ENCODE measurements around the gene IL19. TPM values are rescaled to one million over a fixed set of nuclear protein-coding genes. Genes with fewer than 3 reads are reported as not detected.

IL19 gene
- total and polyA plus RNA-seq, 2 of the 13 experiments (the other 11 are each of a cell fraction or from before 2014, with no cell fraction given) = not detected

DNA sequence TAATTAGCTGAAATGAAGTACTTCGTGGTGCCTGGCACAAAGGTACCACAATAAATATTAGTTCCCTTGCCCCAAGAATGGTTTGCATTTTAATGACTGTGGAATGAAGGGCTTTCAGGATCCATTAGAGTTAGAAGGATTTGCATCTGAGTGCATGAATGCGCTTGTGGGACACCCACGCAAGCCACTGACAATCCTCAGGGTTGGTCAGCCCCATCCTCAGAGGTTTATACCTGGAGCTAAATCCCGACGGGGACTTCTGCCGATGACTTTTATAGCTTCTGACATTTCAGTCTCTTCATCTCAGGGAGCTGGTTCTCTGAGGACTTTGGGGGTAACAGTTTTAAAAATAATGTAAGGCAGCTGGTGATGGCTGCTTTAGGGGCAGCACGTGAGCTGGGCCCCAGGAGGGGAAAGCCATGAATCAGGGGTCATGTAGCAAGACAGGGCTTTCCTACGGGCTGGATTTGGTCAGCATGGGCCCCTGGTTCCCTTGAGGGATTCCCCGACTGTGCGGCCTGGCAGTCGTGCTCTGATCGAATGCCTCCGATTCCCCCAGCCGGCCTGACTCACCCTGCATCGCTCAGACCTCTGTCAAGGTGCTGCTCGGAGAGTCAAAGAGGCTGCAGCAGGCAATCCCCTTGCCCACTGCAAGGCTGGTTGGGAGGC lies 22.5 kb downstream of the IL19 start (continued):
- TF ChIP-seq, protein P1, sequence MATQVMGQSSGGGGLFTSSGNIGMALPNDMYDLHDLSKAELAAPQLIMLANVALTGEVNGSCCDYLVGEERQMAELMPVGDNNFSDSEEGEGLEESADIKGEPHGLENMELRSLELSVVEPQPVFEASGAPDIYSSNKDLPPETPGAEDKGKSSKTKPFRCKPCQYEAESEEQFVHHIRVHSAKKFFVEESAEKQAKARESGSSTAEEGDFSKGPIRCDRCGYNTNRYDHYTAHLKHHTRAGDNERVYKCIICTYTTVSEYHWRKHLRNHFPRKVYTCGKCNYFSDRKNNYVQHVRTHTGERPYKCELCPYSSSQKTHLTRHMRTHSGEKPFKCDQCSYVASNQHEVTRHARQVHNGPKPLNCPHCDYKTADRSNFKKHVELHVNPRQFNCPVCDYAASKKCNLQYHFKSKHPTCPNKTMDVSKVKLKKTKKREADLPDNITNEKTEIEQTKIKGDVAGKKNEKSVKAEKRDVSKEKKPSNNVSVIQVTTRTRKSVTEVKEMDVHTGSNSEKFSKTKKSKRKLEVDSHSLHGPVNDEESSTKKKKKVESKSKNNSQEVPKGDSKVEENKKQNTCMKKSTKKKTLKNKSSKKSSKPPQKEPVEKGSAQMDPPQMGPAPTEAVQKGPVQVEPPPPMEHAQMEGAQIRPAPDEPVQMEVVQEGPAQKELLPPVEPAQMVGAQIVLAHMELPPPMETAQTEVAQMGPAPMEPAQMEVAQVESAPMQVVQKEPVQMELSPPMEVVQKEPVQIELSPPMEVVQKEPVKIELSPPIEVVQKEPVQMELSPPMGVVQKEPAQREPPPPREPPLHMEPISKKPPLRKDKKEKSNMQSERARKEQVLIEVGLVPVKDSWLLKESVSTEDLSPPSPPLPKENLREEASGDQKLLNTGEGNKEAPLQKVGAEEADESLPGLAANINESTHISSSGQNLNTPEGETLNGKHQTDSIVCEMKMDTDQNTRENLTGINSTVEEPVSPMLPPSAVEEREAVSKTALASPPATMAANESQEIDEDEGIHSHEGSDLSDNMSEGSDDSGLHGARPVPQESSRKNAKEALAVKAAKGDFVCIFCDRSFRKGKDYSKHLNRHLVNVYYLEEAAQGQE (IDR thresholded peaks at IDR 0.05; ENCODE audit: borderline replicate concordance in 1 of 2, low read depth in 1 of 2, low read length in 2 of 2) = no peak
- no peak for TF ChIP-seq ZNF75D (CRISPR knock-in tag; IDR thresholded peaks at IDR 0.05; ENCODE audit: borderline replicate concordance)
- TF ChIP-seq ARNTL (CRISPR knock-in tag; IDR thresholded peaks at IDR 0.05) = no peak

DNA sequence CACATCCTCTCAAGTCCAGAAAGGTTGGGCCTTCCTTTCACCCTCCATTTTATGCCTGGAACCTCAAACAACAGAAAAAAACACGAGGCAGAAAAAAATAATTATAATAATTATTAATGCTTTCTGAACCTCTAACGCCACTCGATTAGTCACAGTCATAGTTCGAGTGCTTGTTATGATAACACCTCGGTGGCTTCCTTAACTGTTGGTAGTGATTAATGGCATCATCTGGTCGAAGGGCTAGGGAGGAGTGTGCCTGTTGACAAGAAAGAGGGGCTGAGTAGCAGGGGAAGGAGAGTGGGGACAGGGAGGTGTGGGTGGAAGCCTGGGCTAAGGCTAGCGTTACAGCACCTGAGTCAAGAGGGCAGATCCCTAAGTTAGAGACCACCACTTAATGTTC lies 23.0 kb downstream of the IL19 start:
- intact Hi-C loops (cut with micrococcal nuclease; ENCODE audit: unreplicated experiment) = no loop called here
- ATAC-seq = no peak
- Histone ChIP-seq H3K27ac (ENCODE audit: extremely low read length, insufficient read depth, low read length) (no peak overlapping the region), H3K4me3 (replicated peaks in 1 of 3; ENCODE audit: insufficient read depth in 1 of 3, low read depth in 2 of 3, low read length in 3 of 3) (no peak overlapping the region), H3K79me2 (ENCODE audit: insufficient read depth, low read length) (no peaks in the 10 kb centered on the region), H3K4me2 (ENCODE audit: low read depth, low read length) (no peak overlapping the region), H3K27me3 (ENCODE audit: control insufficient read depth in 1 of 2, insufficient read depth in 2 of 2, low read length in 2 of 2) (0 out of 5 replicates have a peak, but pooled peaks cover 0 to 5% of the 10 kb centered on the region in 2 experiments), H3K4me1 (ENCODE audit: insufficient read depth, low read length) (no peaks in the 10 kb centered on the region), H3K9ac (ENCODE audit: insufficient read depth, low read depth, low read length) (no peak overlapping the region), H3K9me3 (ENCODE audit: low read length) (no peaks in the 10 kb centered on the region), H3K36me3 (replicated peaks in 1 of 2; ENCODE audit: control insufficient read depth in 1 of 2, insufficient read depth in 2 of 2, low read length in 2 of 2) (no peaks in the 10 kb centered on the region), H4K20me1 (ENCODE audit: insufficient read depth, low read length) (no peaks in the 10 kb centered on the region), H2AFZ (ENCODE audit: low read length) (no peak overlapping the region)
- in situ Hi-C loops (cut with HindIII; ENCODE audit: extremely low pct_ligation_motif_present, low pct_unique_long_range_greater_than_20kb) = no loop called here
- no peak for FAIRE-seq
- ChIA-PET CTCF (ENCODE audit: low intra/inter-chr PET ratio, low total read pairs) (no interaction called here), POLR2A (no interaction called here)
- no TSS peak for BruUV-seq (replicated peaks)
- 38% methylated on average over 7 of the region's 7 CpGs for WGBS (ENCODE audit: low lambda C conversion rate)
- DNase-seq (ENCODE audit: low spot score) = no peak
- TF ChIP-seq HNRNPL (IDR thresholded peaks at IDR 0.05; ENCODE audit: low read depth, low read length) = no peak
- TF ChIP-seq ZNF556 (CRISPR knock-in tag; IDR thresholded peaks at IDR 0.05; ENCODE audit: borderline replicate concordance) = no peak
- TF ChIP-seq ZNF30 (CRISPR knock-in tag; IDR thresholded peaks at IDR 0.05) = no peak
- no peak for TF ChIP-seq NR1H2 (CRISPR knock-in tag; IDR thresholded peaks at IDR 0.05; ENCODE audit: borderline replicate concordance, low read depth)
- TF ChIP-seq, protein P2, sequence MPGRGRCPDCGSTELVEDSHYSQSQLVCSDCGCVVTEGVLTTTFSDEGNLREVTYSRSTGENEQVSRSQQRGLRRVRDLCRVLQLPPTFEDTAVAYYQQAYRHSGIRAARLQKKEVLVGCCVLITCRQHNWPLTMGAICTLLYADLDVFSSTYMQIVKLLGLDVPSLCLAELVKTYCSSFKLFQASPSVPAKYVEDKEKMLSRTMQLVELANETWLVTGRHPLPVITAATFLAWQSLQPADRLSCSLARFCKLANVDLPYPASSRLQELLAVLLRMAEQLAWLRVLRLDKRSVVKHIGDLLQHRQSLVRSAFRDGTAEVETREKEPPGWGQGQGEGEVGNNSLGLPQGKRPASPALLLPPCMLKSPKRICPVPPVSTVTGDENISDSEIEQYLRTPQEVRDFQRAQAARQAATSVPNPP (CRISPR knock-in tag; IDR thresholded peaks at IDR 0.05) = no peak
- TF ChIP-seq REXO4 (CRISPR knock-in tag; IDR thresholded peaks at IDR 0.05; ENCODE audit: borderline replicate concordance) = no peak
- no peak for TF ChIP-seq ZNF441 (CRISPR knock-in tag; IDR thresholded peaks at IDR 0.05; ENCODE audit: borderline replicate concordance)
- no peak for TF ChIP-seq ZNF598 (CRISPR knock-in tag; IDR thresholded peaks at IDR 0.05; ENCODE audit: borderline replicate concordance)
- TF ChIP-seq, protein P3, sequence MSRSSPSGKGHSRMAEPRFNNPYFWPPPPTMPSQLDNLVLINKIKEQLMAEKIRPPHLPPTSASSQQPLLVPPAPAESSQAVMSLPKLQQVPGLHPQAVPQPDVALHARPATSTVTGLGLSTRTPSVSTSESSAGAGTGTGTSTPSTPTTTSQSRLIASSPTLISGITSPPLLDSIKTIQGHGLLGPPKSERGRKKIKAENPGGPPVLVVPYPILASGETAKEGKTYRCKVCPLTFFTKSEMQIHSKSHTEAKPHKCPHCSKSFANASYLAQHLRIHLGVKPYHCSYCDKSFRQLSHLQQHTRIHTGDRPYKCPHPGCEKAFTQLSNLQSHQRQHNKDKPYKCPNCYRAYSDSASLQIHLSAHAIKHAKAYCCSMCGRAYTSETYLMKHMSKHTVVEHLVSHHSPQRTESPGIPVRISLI (CRISPR knock-in tag; IDR thresholded peaks at IDR 0.05; ENCODE audit: borderline replicate concordance) = no peak
- no peak for TF ChIP-seq TP53 (CRISPR knock-in tag; conservative IDR thresholded peaks at IDR 0.05)
- TF ChIP-seq, protein P4, sequence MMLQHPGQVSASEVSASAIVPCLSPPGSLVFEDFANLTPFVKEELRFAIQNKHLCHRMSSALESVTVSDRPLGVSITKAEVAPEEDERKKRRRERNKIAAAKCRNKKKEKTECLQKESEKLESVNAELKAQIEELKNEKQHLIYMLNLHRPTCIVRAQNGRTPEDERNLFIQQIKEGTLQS (CRISPR knock-in tag; IDR thresholded peaks at IDR 0.05) = no peak
- TF ChIP-seq ZSCAN25 (CRISPR knock-in tag; IDR thresholded peaks at IDR 0.05) = no peak
- TF ChIP-seq BRD4 (CRISPR knock-in tag; IDR thresholded peaks at IDR 0.05) = no peak
